Measurements from ENCODE around the gene XPC. TPM values are rescaled to one million over a fixed set of nuclear protein-coding genes. Genes with fewer than 3 reads are reported as not detected.

XPC gene
- total RNA-seq, 1 experiment from 2014 or later: 30.2 TPM

DNA sequence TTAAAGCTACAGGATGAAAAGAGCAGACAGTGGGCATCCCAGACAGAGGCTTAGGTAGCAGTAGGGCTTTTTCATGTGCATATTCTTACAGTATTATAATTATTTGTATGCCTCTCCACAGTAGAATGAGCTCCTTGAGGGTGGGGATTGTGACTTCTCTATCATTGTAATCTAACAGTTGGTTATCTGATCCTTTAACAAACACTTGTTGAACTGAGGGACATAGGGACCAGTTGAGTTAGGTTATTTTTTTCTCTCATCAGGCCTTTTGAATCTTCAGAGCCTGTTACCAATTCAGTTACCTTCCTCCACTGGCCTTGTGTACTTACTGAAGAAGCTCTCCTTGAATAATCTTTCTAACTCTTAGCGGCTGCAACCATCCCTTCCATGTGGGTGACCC lies 1.4 kb upstream of the XPC start:
- DNase-seq (ENCODE audit: low read depth): no peak
- in situ Hi-C loops (cut with HindIII; ENCODE audit: low pct_unique_long_range_greater_than_20kb, low sequenced_read_pairs): no loop called here

DNA sequence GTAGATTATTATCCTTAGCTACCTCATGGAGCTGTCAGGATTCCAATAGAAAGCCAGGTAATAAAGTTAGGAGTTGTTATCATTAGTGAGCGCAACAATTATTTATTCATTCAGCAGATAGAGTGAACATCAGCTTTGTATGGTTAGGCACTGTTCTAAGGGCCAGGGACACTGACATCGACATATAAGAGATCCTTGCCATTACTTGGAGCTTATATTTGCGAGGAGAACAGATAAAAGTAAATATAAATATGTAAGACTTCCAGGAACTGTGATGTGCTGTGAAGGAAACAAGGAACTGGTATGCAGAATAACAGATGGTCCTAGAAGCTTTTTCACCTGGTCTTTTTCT lies 689 bp upstream of the XPC start:
- in situ Hi-C loops (cut with HindIII; ENCODE audit: low pct_unique_long_range_greater_than_20kb, low sequenced_read_pairs): no loop called here
- no peak for DNase-seq (ENCODE audit: low read depth)

DNA sequence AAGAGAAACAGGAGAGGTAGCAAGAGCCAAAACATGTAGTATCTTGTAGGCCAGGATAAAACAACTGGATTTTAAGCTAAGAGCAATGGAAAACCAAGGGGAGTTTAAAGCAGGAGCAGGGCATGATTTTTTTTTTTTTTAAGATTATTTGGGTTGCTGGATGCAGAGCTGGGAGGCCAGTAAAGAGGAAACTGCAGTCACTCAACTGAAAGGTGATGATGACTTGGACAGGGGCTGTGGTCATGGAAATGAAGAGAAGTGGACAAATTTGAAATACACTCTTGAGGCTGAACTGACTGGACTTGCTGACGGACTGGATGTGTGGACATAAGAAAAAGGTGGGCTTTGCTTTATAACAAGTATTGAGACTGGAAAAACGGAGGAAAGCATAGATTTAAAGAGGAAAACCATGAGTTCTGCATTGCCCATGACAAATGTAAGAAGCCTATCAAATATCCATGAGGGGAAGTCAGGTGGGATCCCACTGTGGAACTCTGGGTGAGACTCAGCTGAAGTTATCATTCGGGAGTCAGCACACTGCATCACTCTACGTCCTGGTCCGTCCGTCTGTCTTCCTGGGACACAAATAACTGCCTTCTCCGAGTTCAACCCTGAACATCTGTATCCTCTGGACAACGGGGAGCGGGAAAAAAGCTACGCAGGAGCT lies 688 bp downstream of the XPC start:
- no peak for DNase-seq (ENCODE audit: low read depth)
- in situ Hi-C loops (cut with HindIII; ENCODE audit: low pct_unique_long_range_greater_than_20kb, low sequenced_read_pairs): no loop called here

DNA sequence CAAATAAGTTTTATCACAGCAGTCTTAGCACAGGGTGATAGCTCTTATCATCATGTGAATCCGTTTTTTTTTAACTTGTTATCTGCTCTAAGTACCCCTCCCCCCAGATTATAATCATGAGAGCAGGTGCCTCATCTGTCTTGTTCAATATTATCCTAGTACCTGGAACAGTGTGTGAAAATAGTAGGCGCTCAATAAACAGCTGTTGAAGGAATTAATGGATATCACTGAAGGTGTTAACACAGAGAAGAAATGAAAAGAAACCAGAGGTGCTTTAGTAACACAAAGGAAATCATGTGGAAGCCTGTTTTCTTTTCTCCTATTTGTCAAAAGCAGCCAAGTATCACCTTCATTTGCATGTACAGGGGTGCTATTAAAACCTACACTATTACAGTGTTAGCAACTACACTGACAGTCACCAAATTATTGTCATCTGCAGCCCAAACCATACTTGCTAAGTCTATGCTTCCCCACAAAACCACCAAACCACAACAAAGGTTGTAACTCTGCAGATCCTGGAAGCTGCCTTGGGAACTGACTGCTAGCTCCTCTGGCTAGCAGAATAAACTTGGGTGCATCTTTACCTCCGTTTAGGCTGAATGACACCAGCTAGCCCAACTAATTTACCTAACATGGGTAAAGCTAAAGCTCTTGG lies 2.9 kb downstream of the XPC start:
- in situ Hi-C loops (cut with HindIII; ENCODE audit: low pct_unique_long_range_greater_than_20kb, low sequenced_read_pairs): no loop called here
- DNase-seq (ENCODE audit: low read depth): no peak

DNA sequence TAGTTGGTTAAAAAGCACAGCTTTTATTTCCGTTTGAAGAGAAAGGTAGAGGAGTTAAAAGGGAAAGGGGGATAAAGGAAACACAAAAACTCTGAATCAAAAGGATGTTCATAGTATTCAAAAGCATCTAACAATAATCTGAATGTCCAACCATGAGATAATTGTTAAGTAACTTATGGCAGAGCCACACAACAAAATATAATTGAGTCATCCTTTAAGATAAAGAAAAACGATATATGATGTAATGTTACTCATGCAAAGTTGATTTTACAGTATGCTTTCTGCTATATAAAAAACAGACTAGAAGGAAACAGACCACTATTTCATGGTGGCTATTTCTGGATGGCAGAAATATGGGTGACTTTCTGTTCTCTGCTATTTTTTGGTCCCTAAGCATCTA lies 3.9 kb downstream of the XPC start:
- in situ Hi-C loops (cut with HindIII; ENCODE audit: low pct_unique_long_range_greater_than_20kb, low sequenced_read_pairs): no loop called here
- no peak for DNase-seq (ENCODE audit: low read depth)

DNA sequence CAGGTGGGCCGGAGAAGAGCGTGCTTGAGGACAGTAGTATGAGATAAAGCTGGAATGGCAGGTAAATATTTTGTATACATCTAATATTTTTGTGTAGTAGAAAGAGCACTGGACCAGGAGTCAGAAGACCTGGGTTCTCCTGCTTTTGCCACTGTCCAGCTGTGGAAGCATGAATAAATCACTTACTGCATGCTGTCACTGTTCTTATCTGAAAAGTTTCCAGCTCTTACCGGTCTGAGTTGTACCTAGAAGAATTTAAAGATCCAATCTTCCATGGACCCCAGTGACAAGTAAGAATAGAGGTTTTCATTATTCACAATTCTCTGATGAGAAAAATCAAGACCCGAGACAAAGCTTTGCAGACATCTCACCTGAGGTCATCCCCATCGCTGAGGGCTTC lies 5.9 kb downstream of the XPC start:
- in situ Hi-C loops (cut with HindIII; ENCODE audit: low pct_unique_long_range_greater_than_20kb, low sequenced_read_pairs): no loop called here
- no peak for DNase-seq (ENCODE audit: low read depth)

GRCh38 chr3:14170531-14171159 lies 7.8 kb downstream of the XPC start:
- in situ Hi-C loops (cut with HindIII; ENCODE audit: low pct_unique_long_range_greater_than_20kb, low sequenced_read_pairs): no loop called here

GRCh38 chr3:14169871-14170270 lies 8.5 kb downstream of the XPC start:
- DNase-seq (ENCODE audit: low read depth): no peak
- in situ Hi-C loops (cut with HindIII; ENCODE audit: low pct_unique_long_range_greater_than_20kb, low sequenced_read_pairs): no loop called here

More at GRCh38 chr3:14170531-14171159, 7.8 kb downstream of the XPC start:
- DNase-seq (ENCODE audit: low read depth): no peak

- DNase-seq (ENCODE audit: low read depth): no peak
- in situ Hi-C loops (cut with HindIII; ENCODE audit: low pct_unique_long_range_greater_than_20kb, low sequenced_read_pairs): no loop called here
Observed at GRCh38 chr3:14169435-14169834, 9.0 kb downstream of the XPC start.

GRCh38 chr3:14166877-14167603 lies 11.4 kb downstream of the XPC start:
- in situ Hi-C loops (cut with HindIII; ENCODE audit: low pct_unique_long_range_greater_than_20kb, low sequenced_read_pairs): no loop called here

DNA sequence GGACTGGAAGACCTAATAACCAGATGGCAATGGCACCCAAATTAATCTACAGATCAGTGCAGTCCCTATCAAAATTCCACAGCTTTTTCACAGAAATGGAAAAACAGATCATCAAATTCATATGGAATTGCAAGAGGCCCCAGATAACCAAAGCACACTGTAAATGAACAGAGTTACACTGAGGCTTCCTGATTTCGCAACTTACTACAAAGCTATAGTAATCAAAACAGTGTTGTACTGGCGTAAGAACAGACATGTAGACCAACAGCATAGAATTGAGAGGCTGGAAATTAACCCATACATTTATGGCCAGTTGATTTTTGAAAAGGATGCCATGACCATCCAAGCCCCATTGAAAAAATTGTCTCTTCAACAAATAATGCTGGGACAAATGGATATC lies 16.2 kb downstream of the XPC start:
- in situ Hi-C loops (cut with HindIII; ENCODE audit: low pct_unique_long_range_greater_than_20kb, low sequenced_read_pairs): no loop called here
- no peak for DNase-seq (ENCODE audit: low read depth)

More at GRCh38 chr3:14166877-14167603, 11.4 kb downstream of the XPC start:
- DNase-seq (ENCODE audit: low read depth): no peak

GRCh38 chr3:14161282-14161681 lies 17.1 kb downstream of the XPC start:
- DNase-seq (ENCODE audit: low read depth): no peak
- in situ Hi-C loops (cut with HindIII; ENCODE audit: low pct_unique_long_range_greater_than_20kb, low sequenced_read_pairs): no loop called here

GRCh38 chr3:14159426-14159825 lies 19.0 kb downstream of the XPC start:
- in situ Hi-C loops (cut with HindIII; ENCODE audit: low pct_unique_long_range_greater_than_20kb, low sequenced_read_pairs): no loop called here
- DNase-seq (ENCODE audit: low read depth): no peak

DNA sequence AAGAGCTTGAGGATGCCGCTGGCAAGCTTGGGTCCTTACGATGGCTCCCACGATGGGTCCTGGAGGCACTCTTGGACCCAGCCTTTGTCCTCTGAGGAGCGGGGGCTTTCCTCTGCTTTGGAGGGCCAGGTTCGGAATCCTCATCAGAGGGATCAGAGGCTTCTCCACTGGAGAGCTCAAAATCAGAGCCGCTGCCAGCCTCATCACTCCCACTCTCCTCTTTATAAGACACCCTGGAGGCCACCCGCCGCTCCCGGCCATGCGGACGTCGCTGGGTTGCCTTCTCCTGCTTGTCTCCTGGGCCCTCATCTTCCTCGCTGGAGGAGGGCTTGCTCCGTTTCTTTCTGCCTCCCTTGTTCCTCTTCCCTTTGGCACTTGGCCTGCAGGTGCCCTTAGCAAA lies 20.0 kb downstream of the XPC start:
- DNase-seq (ENCODE audit: low read depth): no peak
- in situ Hi-C loops (cut with HindIII; ENCODE audit: low pct_unique_long_range_greater_than_20kb, low sequenced_read_pairs): no loop called here

GRCh38 chr3:14157951-14158350 lies 20.4 kb downstream of the XPC start:
- in situ Hi-C loops (cut with HindIII; ENCODE audit: low pct_unique_long_range_greater_than_20kb, low sequenced_read_pairs): no loop called here
- DNase-seq (ENCODE audit: low read depth): no peak

DNA sequence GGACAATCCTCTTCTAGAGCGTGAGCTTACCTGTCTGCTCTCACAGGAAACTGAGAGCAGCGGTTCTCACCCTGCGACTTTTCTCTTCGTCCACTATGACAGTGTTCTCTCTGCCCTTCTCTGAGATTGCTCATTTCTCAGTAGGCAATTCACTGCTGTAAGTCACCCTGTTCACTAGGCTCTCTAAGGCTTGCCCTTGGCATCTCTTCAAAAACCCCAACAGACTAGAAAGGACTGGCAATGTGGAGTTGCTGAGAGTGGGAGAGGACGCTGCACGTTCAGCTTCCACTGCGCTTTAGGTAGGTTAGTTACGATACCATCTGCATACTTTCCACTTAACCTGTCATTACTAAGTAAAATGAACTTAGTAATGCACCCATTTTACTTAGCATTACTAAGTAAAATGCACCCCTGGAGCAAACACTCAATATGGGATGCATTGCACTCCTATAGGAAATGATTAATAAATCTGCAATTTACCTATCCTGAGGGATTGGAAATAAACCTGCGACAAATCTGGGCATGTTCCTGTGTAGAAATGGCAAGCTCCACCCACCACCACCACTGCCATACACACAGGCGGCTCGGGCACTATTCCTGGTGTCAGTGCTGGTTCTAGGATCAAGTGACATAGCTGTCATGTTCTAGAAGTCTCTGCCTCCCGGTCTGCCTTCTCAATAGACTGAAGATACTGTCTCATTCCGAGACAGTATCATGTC lies 21.4 kb downstream of the XPC start:
- in situ Hi-C loops (cut with HindIII; ENCODE audit: low pct_unique_long_range_greater_than_20kb, low sequenced_read_pairs): no loop called here
- no peak for DNase-seq (ENCODE audit: low read depth)

- in situ Hi-C loops (cut with HindIII; ENCODE audit: low pct_unique_long_range_greater_than_20kb, low sequenced_read_pairs): no loop called here
- DNase-seq (ENCODE audit: low read depth): no peak
Observed at GRCh38 chr3:14156201-14156600, 22.2 kb downstream of the XPC start.

DNA sequence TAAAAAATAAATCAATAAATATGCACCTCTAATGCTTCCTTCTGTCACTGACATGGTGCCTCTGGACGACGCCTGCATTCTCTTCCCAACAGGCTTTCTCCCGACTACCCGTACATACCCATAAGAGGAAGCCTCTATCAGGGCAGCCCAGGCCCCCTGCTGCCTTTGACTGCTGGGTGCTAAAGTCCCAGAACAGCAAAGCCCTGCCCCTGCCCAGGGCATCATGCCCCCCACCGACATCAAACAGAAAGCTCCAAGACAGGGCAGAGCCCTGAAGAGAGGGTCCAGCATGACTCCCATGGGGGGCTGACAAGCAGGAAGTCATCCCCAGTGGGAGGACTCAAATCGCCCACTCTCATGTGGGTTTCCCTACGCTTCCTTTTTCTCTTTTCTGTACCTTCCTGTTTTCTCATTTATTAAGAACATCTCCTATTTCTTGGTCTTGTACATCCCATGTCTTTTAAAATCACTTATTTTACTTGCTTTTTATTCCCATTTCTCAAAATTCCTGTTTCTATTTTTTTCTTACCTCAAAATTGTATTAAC lies 23.4 kb downstream of the XPC start:
- DNase-seq (ENCODE audit: low read depth): no peak
- in situ Hi-C loops (cut with HindIII; ENCODE audit: low pct_unique_long_range_greater_than_20kb, low sequenced_read_pairs): no loop called here

Measured in Caki2 (cell line).